ELF-1 (cell line): ENCODE data around the gene MIB1.
"Not testable (repeated sequence)": the region's sequence is repeated elsewhere in the genome, so short reads cannot be mapped to it uniquely, and the experiment has no call there.

Experiments used
- DNase-seq: peaks from one replicate; pipeline ENCODE4 v3.0.0-alpha.2; 2016; ENCODE audit warnings: low read depth, low spot score

MIB1 gene

GRCh38 chr18:21743166-21743832, 2.7 kb downstream of the MIB1 start:
- no peak for DNase-seq

GRCh38 chr18:21745231-21745630, 4.6 kb downstream of the MIB1 start:
- no peak for DNase-seq

GRCh38 chr18:21747268-21747667, 6.7 kb downstream of the MIB1 start:
- no peak for DNase-seq

GRCh38 chr18:21747764-21748693, 7.4 kb downstream of the MIB1 start:
- no peak for DNase-seq

- no peak for DNase-seq
Measured at GRCh38 chr18:21757833-21758232, 17.2 kb downstream of the MIB1 start.

- DNase-seq = no peak
Measured at GRCh38 chr18:21759836-21760235, 19.2 kb downstream of the MIB1 start.

GRCh38 chr18:21760321-21760720, 19.7 kb downstream of the MIB1 start:
- no peak for DNase-seq

GRCh38 chr18:21761471-21762115, 21.0 kb downstream of the MIB1 start:
- DNase-seq = no peak

GRCh38 chr18:21762181-21762772, 21.7 kb downstream of the MIB1 start:
- DNase-seq = no peak

GRCh38 chr18:21763846-21764646, 23.5 kb downstream of the MIB1 start:
- DNase-seq = no peak

- DNase-seq = no peak
Measured at GRCh38 chr18:21769206-21769605, 28.6 kb downstream of the MIB1 start.

- no peak for DNase-seq
Measured at GRCh38 chr18:21774722-21775121, 34.1 kb downstream of the MIB1 start.

GRCh38 chr18:21777814-21778213, 37.2 kb downstream of the MIB1 start:
- no peak for DNase-seq

- no peak for DNase-seq
Measured at GRCh38 chr18:21786526-21786925, 45.9 kb downstream of the MIB1 start.

- not testable (repeated sequence) for DNase-seq
Measured at GRCh38 chr18:21796089-21796488, 55.5 kb downstream of the MIB1 start.

GRCh38 chr18:21798126-21798525, 57.5 kb downstream of the MIB1 start:
- no peak for DNase-seq

GRCh38 chr18:21799721-21800120, 59.1 kb downstream of the MIB1 start:
- DNase-seq = no peak

- no peak for DNase-seq
Measured at GRCh38 chr18:21803495-21803894, 62.9 kb downstream of the MIB1 start.

- DNase-seq = no peak
Measured at GRCh38 chr18:21805771-21806366, 65.3 kb downstream of the MIB1 start.

GRCh38 chr18:21808185-21808584, 67.6 kb downstream of the MIB1 start:
- no peak for DNase-seq

- no peak for DNase-seq
Measured at GRCh38 chr18:21809725-21810124, 69.1 kb downstream of the MIB1 start.
